Measurements from ENCODE around the gene EHMT1. TPM values are rescaled to one million over a fixed set of nuclear protein-coding genes. Genes with fewer than 3 reads are reported as not detected.

EHMT1 gene
- total and polyA plus RNA-seq, 2 of the 8 experiments (the other 6 are each of a cell fraction or from before 2014, with no cell fraction given): 95.7 to 163 TPM

GRCh38 chr9:137685741-137686420 lies 67.1 kb downstream of the EHMT1 start:
- Histone ChIP-seq H4K20me1 (replicated peaks in 1 of 2; ENCODE audit: control insufficient read depth in 1 of 2, insufficient read depth in 2 of 2, low read length in 2 of 2) (peaks cover 7 to 18% of the 10 kb centered on the region in 2 experiments), H3K4me2 (ENCODE audit: insufficient read depth in 1 of 2, low read depth in 2 of 2, low read length in 2 of 2) (no peak overlapping the region), H3K18ac (ENCODE audit: extremely low read depth, low read length) (no peak overlapping the region), H3K9ac (replicated peaks in 1 of 4; ENCODE audit: extremely low read depth in 1 of 4, low read depth in 3 of 4, low read length in 3 of 4) (no peak overlapping the region), H3K79me2 (ENCODE audit: control insufficient read depth in 1 of 2, insufficient read depth in 2 of 2, low read length in 2 of 2) (peaks cover 22 to 98% of the 10 kb centered on the region in 2 experiments), H2AK5ac (ENCODE audit: low read depth, low read length) (no peak overlapping the region), H3K27ac (ENCODE audit: low read depth, low read length) (no peak overlapping the region), H3K27me3 (replicated peaks in 1 of 4; ENCODE audit: control insufficient read depth in 3 of 4, extremely low read depth in 1 of 4, insufficient read depth in 3 of 4, low read length in 3 of 4) (no peaks in the 10 kb centered on the region), H2AFZ (ENCODE audit: low read length) (no peak overlapping the region), H4K8ac (ENCODE audit: extremely low read depth, insufficient read depth, low read length) (no peak overlapping the region), H3K79me1 (ENCODE audit: low read depth, low read length) (peaks cover 21% of the 10 kb centered on the region), H4K5ac (ENCODE audit: insufficient read length, low read depth, low read length) (no peak overlapping the region), H2BK12ac (ENCODE audit: low read depth, low read length) (no peak overlapping the region), H3K4me3 (ENCODE audit: extremely low read depth in 1 of 4, insufficient read depth in 2 of 4, low read depth in 3 of 4, low read length in 4 of 4) (no peak overlapping the region), H3K9me3 (ENCODE audit: insufficient read depth in 2 of 2, low read depth in 1 of 2, low read length in 1 of 2) (no peaks in the 10 kb centered on the region), H2BK5ac (ENCODE audit: low read depth, low read length) (no peak overlapping the region), H4K91ac (replicated peaks; ENCODE audit: insufficient read length, low read length) (no peak overlapping the region), H3K56ac (replicated peaks; ENCODE audit: insufficient read length, low read depth, low read length) (no peak overlapping the region), H2BK120ac (replicated peaks; ENCODE audit: low read depth, low read length) (no peak overlapping the region), H3K4me1 (replicated peaks in 1 of 4; ENCODE audit: control insufficient read depth in 3 of 4, insufficient read depth in 4 of 4, low read length in 3 of 4) (peaks cover 12 to 35% (median 25%) of the 10 kb centered on the region in 4 experiments), H3K14ac (ENCODE audit: insufficient read length) (no peak overlapping the region), H3K23ac (ENCODE audit: insufficient read length) (no peak overlapping the region), H3K4ac (replicated peaks; ENCODE audit: insufficient read length, low read depth, low read length) (no peak overlapping the region), H3K23me2 (ENCODE audit: low read depth, low read length) (peaks cover 2% of the 10 kb centered on the region; the same call in 1 of the 2 replicates), H2BK20ac (ENCODE audit: low read length) (no peak overlapping the region), H3K36me3 (ENCODE audit: control insufficient read depth in 2 of 4, insufficient read depth in 4 of 4, low read length in 3 of 4) (0 out of 8 replicates have a peak, but pooled peaks cover 0 to 4% (median 0%) of the 10 kb centered on the region in 4 experiments), H2BK15ac (ENCODE audit: low read length) (no peak overlapping the region)
- FAIRE-seq: no peak
- DNase-seq (ENCODE audit: low read depth in 1 of 2, low spot score in 2 of 2): no peak
- whole genome bisulfite sequencing, 2 experiments (ENCODE audit: extremely low coverage in 1 of 2, insufficient coverage in 1 of 2, insufficient read length in 1 of 2, insufficient replicate concordance in 2 of 2, low coverage in 1 of 2, low lambda C conversion rate in 2 of 2, missing lambda C conversion rate in 1 of 2): 93% methylated on average over 5 of the region's 5 CpGs; no CpG with 5 or more reads in 1 of the 2 experiments
- CTCF ChIA-PET (ENCODE audit: partially characterized antibody): interaction anchor here (1.1 to 5.6 kb wide), 6 partner anchors 9 to 16 kb away, joined by 3 to 28 read pairs (median 4); no protein-coding TSS in a partner anchor
- POLR2A ChIA-PET (ENCODE audit: partially characterized antibody): interaction anchor here (0.9 kb wide), 1 partner anchor 9 kb away, joined by 4 read pairs; no protein-coding TSS in a partner anchor
- TF ChIP-seq RXRA (IDR thresholded peaks at IDR 0.05; ENCODE audit: insufficient read depth, low read depth, low read length): no peak
- no peak for TF ChIP-seq BRCA1 (IDR thresholded peaks at IDR 0.05; ENCODE audit: low read depth, low read length)
- no peak for TF ChIP-seq CHD1 (IDR thresholded peaks at IDR 0.05; ENCODE audit: low read depth, low read length)

Data from H1 (cell line).